ENCODE data around the gene PCDHGB1.

- TF ChIP-seq POLR2AphosphoS5 (IDR thresholded peaks at IDR 0.05) (no peak), CTCF (IDR thresholded peaks at IDR 0.05) (no peak), POLR2A (IDR thresholded peaks at IDR 0.05) (no peak), EP300 (IDR thresholded peaks at IDR 0.05) (no peak)
Observed at GRCh38 chr5:141345327-141345726, 4.6 kb upstream of the PCDHGB1 start.
